Activated T-cell treated with anti-CD3 and anti-CD28 coated beads, Interleukin-2, amount 50 U/mL, for 1 hour (primary cell): ENCODE data around the gene GTPBP10.
A peak's percentile ranks its signal among the peaks of the same experiment; 100 is the strongest.

ENCODE experiments used
- DNase-seq: peaks from one replicate; pipeline ENCODE4 v3.0.0-alpha.2; 2020

GTPBP10 gene

GRCh38 chr7:90383422-90383821, 36.9 kb downstream of the GTPBP10 start:
- DNase-seq = no peak

DNA sequence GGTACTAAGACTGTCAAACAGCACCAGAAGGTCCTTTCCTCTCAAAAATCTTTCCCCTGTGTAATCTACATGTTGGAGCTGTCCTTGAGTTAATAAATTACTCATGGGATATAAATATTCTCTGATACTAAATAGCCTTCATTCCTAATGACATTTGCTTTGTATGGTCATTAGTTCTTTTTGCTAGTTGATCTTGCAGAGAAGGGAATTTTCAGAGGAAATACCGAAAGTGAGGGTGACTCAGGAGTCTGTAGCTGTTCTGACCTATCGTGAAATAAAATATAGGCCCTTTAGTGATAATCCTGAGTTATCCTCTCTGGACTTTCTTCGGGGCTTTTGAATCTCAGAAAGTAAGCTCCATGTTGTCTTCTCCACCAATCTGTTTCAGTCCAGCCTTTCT, 37.3 kb downstream of the GTPBP10 start:
- no peak for DNase-seq

- DNase-seq = no peak
Observed at GRCh38 chr7:90384433-90384832, 37.9 kb downstream of the GTPBP10 start.

- DNase-seq = no peak
Observed at GRCh38 chr7:90387470-90388240, 41.1 kb downstream of the GTPBP10 start.

DNA sequence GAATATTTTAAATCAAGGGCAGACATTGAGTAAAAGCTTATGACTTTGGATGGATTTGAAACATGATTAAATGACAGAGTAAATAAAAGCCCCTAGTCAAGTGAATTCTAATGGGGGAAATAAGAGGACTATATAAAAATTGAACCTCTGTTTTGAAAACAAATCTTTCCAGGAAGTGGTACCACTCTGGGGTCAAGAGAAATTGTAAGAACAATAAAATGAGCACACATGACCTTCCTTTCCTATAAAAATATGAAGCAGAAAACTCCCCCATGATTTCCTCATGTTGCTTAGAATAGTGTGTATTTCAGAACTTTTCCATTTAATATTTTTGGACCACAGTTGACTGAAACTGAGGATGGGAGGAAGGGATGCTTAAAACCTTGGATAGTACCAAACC, 44.4 kb downstream of the GTPBP10 start:
- DNase-seq = no peak

GRCh38 chr7:90391488-90391887, 45.0 kb downstream of the GTPBP10 start:
- DNase-seq = no peak

DNA sequence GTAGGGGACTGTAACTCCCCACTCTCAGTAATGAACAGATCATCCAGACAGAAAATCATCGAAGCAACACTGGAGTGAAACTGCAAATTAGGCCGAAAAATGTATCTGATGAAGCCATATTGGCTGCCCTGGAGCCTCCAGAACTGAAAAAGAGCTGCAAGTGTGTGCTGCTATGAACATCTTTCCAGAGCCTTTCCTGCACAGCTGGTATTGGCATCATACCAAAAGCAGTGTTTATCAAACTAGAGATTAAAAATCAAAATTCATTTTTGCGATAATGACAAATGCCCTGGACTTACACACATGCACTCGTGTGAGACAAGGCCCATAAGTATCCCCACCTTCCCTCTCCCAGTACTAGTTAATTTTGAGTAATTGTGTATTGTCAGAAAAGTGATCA, 49.9 kb downstream of the GTPBP10 start:
- no peak for DNase-seq

- DNase-seq = no peak
Observed at GRCh38 chr7:90401989-90402388, 55.5 kb downstream of the GTPBP10 start.

DNA sequence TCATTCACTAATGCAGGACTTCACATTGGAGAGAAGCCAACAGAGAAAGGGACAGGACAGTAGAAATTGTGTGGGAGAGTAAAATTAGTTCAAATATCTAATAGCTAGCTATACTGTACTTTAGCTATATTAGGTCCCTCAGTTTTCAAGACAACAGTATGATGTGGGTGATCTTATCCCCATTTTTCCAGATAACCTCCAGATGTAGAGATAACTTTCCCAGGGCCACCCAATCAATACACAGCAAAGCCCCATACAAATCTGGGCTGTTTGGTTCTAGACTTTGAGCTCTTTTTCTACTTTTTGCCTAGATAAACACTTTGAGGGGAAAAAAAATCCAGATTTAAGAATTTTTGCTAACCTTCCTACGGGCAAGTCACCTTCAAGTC, 56.3 kb downstream of the GTPBP10 start:
- no peak for DNase-seq

DNA sequence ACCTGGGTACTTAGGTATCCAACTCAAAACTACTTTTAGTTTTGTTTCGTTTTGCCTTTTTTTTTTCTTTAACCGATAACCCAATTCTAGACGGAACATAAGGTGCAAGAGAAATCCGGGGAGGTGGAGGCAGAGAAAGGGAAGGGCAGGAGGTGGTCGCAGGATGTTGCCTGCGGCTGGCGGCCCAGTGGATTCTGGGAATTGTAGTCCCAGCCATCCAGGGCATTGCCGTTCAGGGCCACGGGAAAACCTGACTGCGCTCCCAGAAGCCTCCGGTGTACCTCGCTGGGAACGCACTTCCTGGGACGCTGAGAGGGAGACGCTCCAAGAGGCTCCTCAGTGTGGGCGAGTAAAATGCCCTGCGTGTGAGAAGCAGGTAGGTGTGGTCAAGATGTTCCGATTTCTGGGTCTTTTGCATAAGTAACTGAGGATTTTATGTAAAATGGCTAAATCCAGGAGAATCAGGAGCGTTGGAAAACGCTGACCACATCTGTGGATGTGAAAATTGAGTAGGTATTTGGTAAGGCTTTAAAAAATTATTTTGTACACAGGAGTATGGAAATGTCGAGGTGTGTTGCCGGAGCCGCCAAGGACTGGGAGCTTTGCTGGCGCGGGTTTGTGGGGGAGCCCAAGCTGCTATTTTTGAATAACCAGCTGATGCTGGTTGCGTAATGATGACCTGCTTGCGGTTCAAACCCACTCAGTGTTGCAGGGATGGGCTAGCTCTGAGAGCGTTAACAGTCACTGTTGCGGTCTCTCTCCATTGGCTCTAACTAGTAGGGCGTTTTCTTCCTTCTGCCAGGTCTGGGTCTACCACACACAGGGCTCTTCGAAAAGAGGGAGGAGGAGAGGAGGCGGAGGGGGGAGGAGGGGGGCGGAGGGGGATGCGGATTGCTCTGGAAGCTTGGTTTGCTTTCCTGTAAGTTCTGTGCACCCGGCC, 56.9 kb downstream of the GTPBP10 start, which contains the start of gene CLDN12:
TSS of gene CLDN12 (plus strand) at position 288 of the 940 bp plus-strand sequence. CDS start 9,216 bp downstream, outside the sequence.
- DNase-seq = peak; percentile 72

DNA sequence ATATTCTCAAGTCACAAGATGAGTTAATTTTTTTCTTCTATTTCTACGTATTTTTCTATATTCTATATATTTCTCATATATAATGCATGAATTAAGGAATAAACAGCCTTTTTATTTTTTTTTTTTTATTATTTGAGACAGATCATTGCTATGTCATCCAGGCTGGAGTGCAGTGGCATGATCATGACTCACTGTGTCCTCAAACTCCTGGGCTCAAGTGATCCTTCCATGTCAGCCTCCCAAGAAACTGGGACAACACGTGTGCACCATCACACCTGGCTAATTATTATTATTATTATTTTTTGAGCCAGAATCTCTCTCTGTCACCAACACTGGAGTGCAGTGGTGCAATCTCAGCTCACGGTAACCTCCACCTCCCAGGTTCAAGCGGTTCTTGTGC, 58.3 kb downstream of the GTPBP10 start:
- DNase-seq = no peak

DNA sequence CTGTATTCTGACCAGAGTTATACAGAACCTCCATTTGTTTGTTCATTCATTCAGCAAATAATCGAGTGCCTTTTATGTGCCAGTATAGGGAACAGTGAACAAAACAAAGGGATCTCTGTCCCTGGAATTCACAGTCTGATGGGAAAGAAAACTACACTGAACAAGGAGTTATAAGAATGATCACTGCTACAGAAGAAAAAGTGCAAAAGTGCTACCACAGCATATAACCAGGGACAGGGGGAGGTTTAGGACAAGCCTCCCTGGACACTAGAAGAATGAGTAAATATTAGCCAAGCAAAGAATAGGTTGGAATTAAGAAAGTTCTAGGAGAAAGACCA, 60.9 kb downstream of the GTPBP10 start:
- no peak for DNase-seq

- no peak for DNase-seq
Observed at GRCh38 chr7:90408142-90408541, 61.6 kb downstream of the GTPBP10 start.

GRCh38 chr7:90409667-90410066, 63.2 kb downstream of the GTPBP10 start:
- DNase-seq = no peak

GRCh38 chr7:90411510-90411909, 65.0 kb downstream of the GTPBP10 start:
- DNase-seq = no peak

DNA sequence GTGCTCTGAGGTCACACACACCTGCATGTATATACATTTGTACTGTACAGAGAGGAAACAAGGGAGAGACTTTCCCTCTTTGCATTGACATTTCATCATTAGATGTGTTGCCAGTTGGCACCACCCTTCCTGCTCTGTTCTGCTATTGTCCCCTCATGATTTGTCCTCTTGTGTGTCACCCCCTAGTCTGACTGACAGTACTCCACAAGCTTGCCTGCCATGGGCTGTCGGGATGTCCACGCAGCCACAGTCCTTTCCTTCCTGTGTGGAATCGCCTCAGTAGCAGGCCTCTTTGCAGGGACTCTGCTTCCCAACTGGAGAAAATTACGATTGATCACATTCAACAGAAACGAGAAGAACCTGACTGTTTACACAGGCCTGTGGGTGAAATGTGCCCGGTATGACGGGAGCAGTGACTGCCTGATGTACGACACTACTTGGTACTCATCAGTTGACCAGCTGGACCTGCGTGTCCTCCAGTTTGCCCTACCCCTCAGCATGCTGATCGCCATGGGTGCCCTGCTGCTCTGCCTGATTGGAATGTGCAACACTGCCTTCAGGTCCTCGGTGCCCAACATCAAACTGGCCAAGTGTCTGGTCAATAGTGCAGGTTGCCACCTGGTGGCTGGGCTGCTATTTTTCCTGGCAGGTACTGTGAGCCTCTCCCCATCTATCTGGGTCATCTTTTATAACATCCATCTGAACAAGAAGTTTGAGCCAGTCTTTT, 66.1 kb downstream of the GTPBP10 start:
- DNase-seq = peak; percentile 34

- DNase-seq = no peak
Observed at GRCh38 chr7:90413185-90413528, 66.6 kb downstream of the GTPBP10 start.

DNA sequence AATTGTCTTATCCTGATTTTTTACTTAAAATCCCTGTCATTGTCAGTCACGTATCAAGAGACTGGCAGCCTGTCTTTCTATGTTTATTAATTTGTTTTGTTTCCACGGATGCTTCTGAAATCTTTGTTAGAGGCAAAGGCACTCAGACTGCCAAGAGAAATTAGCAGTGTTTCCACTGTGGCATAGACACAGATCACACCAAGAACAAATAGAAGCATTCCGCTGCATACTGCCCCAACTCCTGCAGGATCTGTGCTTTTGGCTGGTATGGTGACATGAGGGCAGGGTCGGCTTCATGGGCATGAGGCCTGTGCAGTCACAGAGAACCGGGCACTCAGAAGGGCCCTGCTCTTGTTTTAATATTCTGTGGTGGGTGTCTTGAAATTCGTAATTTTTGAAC, 75.1 kb downstream of the GTPBP10 start:
- DNase-seq = no peak

- no peak for DNase-seq
Observed at GRCh38 chr7:90424720-90425119, 78.2 kb downstream of the GTPBP10 start.

DNA sequence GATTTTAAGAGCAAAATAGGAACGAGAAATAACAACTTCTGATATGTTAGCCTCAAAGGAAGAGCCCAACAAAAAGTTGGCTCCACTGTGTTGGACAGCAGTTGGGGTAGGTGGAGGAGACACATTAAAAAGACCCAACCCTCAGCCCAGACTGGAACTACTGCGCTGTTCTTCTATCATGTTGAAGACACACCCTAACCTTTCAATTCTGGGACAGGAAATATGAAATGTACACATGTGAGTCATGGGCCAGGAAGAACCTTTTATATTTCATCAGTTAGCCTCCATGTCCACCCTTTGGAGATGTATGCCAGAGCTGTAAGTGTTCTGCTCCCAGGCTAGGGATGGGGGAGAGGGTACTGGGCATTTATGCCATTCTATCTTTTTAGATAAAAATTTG, 78.9 kb downstream of the GTPBP10 start:
- DNase-seq = no peak

DNA sequence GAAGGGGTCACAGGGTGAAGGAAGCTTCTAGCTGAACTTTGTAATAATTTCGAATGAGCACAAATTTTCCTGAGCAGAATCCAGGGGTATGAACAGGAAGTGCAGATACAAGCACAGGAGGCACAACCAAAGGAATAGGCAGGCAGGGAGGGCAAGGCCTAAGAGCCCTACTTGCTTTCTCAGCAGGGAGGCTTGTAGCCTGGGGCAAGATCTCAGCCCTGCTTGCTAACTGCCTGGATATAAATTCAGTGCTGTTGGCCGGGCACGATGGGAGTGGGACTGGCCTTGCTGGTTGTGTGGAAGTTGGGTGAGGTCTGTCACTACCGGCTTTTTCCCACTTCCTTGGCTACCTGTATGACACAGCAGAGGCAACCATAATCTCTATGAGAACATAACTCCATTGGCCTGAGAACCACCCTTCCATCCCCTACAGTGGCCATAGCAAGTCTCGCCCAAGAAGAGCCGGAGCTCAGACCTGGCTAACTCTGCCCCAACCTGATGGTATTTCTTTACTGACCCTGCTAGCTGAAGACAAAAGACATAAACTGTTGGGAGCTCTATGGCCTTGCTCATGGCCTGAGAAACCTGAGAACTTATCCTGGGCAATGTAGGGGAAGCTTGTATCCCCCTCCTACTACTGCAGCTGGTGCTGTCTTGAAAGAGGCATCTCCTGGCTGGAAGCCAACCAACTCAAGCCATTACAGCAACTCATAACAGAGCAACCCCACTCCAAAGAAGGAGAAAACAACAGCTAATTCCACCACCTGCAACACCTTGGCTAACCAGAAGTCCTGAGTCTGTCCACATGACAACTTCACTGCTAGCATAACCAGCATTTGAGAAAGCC, 84.3 kb downstream of the GTPBP10 start:
- no peak for DNase-seq

DNA sequence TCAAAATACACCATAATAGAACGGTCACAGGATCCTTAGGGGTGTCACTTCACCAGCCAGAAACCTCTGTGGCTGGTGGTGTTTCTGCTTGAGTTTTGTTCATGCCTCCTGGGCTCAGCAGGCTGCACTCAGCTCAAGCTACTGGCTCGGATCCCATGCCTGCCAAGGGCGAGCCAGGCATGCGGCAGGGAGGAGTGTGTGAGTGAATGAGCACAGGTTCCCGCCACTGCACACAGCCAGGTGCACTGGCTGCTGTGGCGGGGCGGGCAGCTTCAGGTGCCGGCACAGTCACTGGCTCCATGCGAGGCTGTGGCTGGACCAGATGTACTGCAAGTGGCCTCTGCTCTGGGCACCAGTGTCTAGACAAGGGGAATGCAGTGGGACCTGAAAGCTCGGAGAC, 86.2 kb downstream of the GTPBP10 start:
- no peak for DNase-seq

DNA sequence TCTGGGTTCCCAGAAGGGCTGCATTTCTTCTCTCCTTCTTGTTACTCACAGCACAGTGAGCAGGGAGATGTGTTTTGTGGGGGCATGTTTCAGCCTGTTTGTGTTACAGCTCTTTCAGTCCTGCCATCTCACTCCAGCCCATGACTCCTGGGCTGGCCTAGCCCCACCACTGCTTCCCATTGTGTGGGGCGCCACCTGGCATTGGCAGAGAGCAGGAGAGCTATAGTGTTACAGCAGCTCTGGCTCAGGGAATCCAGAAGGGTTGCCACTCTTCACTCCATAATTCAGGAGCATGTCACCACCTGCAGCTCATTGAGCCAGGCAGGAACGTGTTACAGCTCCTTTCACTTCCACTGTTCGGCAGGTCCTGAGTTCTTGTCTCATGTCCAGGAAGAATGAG, 86.7 kb downstream of the GTPBP10 start:
- DNase-seq = no peak
